GM23338 (cell line): ENCODE measurements around the gene GIGYF2. TPM values are rescaled to one million over a fixed set of nuclear protein-coding genes. Genes with fewer than 3 reads are reported as not detected.

Experiments used
- ATAC-seq: fragments of 200-7000 bp; cut with Tn5 transposase; 3 replicates; pipeline ENCODE4 v1.9.1; 2020
- DNase-seq: peaks from one replicate; pipeline ENCODE4 v3.0.0-alpha.2; 2015; ENCODE audit warnings: low spot score
- H2AFZ ChIP-seq: fragments of 200-600 bp; sonication (generic); 2 replicates; pipeline ENCODE4 v1.8.0; 2016; ENCODE audit warnings: antibody characterized with exemption, mild to moderate bottlenecking, moderate library complexity
- H3F3A ChIP-seq: fragments of 200-600 bp; sonication (generic); replicated peaks from 2 replicates; pipeline ENCODE4 v1.8.0; 2017; ENCODE audit warnings: antibody characterized with exemption, mixed run types, low read depth
- H3K27ac ChIP-seq: fragments of 200-600 bp; sonication (generic); 2 replicates; pipeline ENCODE4 v1.6.1; 2016; ENCODE audit warnings: low read depth
- H3K27me3 ChIP-seq: fragments of 200-600 bp; sonication (generic); 2 replicates; pipeline ENCODE4 v1.8.0; 2016; ENCODE audit warnings: mild to moderate bottlenecking, mixed run types, moderate library complexity; ENCODE audit not compliant: insufficient read depth
- H3K36me3 ChIP-seq: fragments of 200-600 bp; sonication (generic); 2 replicates; pipeline ENCODE4 v1.8.0; 2016; ENCODE audit warnings: mild to moderate bottlenecking; ENCODE audit not compliant: insufficient read depth
- H3K4me1 ChIP-seq: fragments of 200-600 bp; sonication (generic); 2 replicates; pipeline ENCODE4 v1.8.0; 2016; ENCODE audit warnings: mild to moderate bottlenecking, moderate library complexity; ENCODE audit not compliant: insufficient read depth
- H3K4me2 ChIP-seq: fragments of 200-600 bp; sonication (generic); 2 replicates; pipeline ENCODE4 v1.7.1; 2017; ENCODE audit warnings: mixed run types
- H3K4me3 ChIP-seq: fragments of 200-600 bp; sonication (generic); 2 replicates; pipeline ENCODE4 v1.6.1; 2016; ENCODE audit warnings: mixed run types
- H3K79me2 ChIP-seq: fragments of 200-600 bp; sonication (generic); replicated peaks from 2 replicates; pipeline ENCODE4 v1.8.0; 2017; ENCODE audit warnings: mild to moderate bottlenecking; ENCODE audit not compliant: insufficient read depth
- H3K9me2 ChIP-seq: fragments of 200-600 bp; sonication (generic); 2 replicates; pipeline ENCODE4 v1.8.0; 2017; ENCODE audit not compliant: insufficient read depth
- H4K20me1 ChIP-seq: fragments of 200-600 bp; sonication (generic); replicated peaks from 2 replicates; pipeline ENCODE4 v1.8.0; 2017; ENCODE audit warnings: mild to moderate bottlenecking; ENCODE audit not compliant: insufficient read depth
- H3K27ac Mint-ChIP-seq: 2 replicates; pipeline ENCODE4 v1.8.0; 2020; ENCODE audit warnings: inconsistent platforms, mild to moderate bottlenecking, moderate library complexity, mixed read lengths
- H3K27me3 Mint-ChIP-seq: 3 replicates; pipeline ENCODE4 v1.8.0; 2022; ENCODE audit warnings: low read depth, mild to moderate bottlenecking, moderate library complexity, mixed read lengths, inconsistent platforms; ENCODE audit not compliant: insufficient read depth, poor library complexity
- H3K36me3 Mint-ChIP-seq: 3 replicates; pipeline ENCODE4 v1.8.0; 2021; ENCODE audit warnings: low read depth, mild to moderate bottlenecking, inconsistent platforms, moderate library complexity, mixed read lengths
- H3K4me1 Mint-ChIP-seq: 3 replicates; pipeline ENCODE4 v1.8.0; 2020; ENCODE audit warnings: mild to moderate bottlenecking, inconsistent platforms, mixed read lengths
- H3K4me3 Mint-ChIP-seq: 3 replicates; pipeline ENCODE4 v1.8.0; 2021; ENCODE audit warnings: moderate library complexity, mild to moderate bottlenecking, inconsistent platforms, mixed read lengths
- H3K9me3 Mint-ChIP-seq: 3 replicates; pipeline ENCODE4 v1.8.0; 2020; ENCODE audit warnings: moderate library complexity, mild to moderate bottlenecking, inconsistent platforms, mixed read lengths
- EZH2 ChIP-seq: fragments of 200-600 bp; sonication (generic); IDR thresholded peaks from one replicate; pipeline ENCODE4 v1.8.0; 2017; ENCODE audit warnings: antibody characterized with exemption, mild to moderate bottlenecking, low read depth; ENCODE audit not compliant: unreplicated experiment
- EZH2phosphoT487 ChIP-seq: fragments of 200-600 bp; sonication (generic); IDR thresholded peaks from one replicate; pipeline ENCODE4 v1.8.1; 2018; ENCODE audit warnings: antibody characterized with exemption; ENCODE audit not compliant: unreplicated experiment
- JUNB ChIP-seq: IDR thresholded peaks from one replicate; pipeline ENCODE4 v1.6.1; 2016; ENCODE audit warnings: antibody characterized with exemption; ENCODE audit not compliant: unreplicated experiment
- NANOG ChIP-seq: IDR thresholded peaks from 2 replicates; pipeline ENCODE4 v1.6.1; 2016; ENCODE audit warnings: antibody characterized with exemption, borderline replicate concordance
- STAT1 ChIP-seq: IDR thresholded peaks from one replicate; pipeline ENCODE4 v1.6.1; 2016; ENCODE audit warnings: antibody characterized with exemption; ENCODE audit not compliant: unreplicated experiment
- polyA plus RNA-seq: library from polyadenylated mRNA; unstranded; fragments of >200 nt; fragmentation: Nextera tagmentation; extraction: Ambion mirVana; gene quantifications from 2 replicates; pipeline ENCODE4 v1.2.1, GENCODE V29; 2016
- total RNA-seq: library from RNA; depleted of rRNA; stranded (reverse); fragments of >200 nt; shearing (Covaris generic); gene quantifications from 2 replicates; pipeline ENCODE4 v1.2.3, GENCODE V29; 2014
- TF ChIP-seq, protein P1 (sequence below): IDR thresholded peaks from one replicate; pipeline ENCODE4 v1.6.1; 2018; ENCODE audit warnings: antibody characterized with exemption; ENCODE audit not compliant: unreplicated experiment
- TF ChIP-seq, protein P2 (sequence below): fragments of 250-450 bp; sonication (Bioruptor Pico); IDR thresholded peaks from 2 replicates; pipeline ENCODE4 v1.5.0; 2020; ENCODE audit warnings: mild to moderate bottlenecking, moderate library complexity

The GIGYF2 gene
- total and polyA plus RNA-seq, 2 experiments from 2014 or later = 48.9 to 104 TPM

GRCh38 chr2:232882505-232883115 lies 185.5 kb downstream of the GIGYF2 start (continued):
- TF ChIP-seq, protein P1, sequence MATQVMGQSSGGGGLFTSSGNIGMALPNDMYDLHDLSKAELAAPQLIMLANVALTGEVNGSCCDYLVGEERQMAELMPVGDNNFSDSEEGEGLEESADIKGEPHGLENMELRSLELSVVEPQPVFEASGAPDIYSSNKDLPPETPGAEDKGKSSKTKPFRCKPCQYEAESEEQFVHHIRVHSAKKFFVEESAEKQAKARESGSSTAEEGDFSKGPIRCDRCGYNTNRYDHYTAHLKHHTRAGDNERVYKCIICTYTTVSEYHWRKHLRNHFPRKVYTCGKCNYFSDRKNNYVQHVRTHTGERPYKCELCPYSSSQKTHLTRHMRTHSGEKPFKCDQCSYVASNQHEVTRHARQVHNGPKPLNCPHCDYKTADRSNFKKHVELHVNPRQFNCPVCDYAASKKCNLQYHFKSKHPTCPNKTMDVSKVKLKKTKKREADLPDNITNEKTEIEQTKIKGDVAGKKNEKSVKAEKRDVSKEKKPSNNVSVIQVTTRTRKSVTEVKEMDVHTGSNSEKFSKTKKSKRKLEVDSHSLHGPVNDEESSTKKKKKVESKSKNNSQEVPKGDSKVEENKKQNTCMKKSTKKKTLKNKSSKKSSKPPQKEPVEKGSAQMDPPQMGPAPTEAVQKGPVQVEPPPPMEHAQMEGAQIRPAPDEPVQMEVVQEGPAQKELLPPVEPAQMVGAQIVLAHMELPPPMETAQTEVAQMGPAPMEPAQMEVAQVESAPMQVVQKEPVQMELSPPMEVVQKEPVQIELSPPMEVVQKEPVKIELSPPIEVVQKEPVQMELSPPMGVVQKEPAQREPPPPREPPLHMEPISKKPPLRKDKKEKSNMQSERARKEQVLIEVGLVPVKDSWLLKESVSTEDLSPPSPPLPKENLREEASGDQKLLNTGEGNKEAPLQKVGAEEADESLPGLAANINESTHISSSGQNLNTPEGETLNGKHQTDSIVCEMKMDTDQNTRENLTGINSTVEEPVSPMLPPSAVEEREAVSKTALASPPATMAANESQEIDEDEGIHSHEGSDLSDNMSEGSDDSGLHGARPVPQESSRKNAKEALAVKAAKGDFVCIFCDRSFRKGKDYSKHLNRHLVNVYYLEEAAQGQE = no peak
- TF ChIP-seq EZH2phosphoT487 = no peak
- TF ChIP-seq NANOG = no peak
- no peak for TF ChIP-seq STAT1
- no peak for TF ChIP-seq JUNB
- TF ChIP-seq EZH2 = no peak

DNA sequence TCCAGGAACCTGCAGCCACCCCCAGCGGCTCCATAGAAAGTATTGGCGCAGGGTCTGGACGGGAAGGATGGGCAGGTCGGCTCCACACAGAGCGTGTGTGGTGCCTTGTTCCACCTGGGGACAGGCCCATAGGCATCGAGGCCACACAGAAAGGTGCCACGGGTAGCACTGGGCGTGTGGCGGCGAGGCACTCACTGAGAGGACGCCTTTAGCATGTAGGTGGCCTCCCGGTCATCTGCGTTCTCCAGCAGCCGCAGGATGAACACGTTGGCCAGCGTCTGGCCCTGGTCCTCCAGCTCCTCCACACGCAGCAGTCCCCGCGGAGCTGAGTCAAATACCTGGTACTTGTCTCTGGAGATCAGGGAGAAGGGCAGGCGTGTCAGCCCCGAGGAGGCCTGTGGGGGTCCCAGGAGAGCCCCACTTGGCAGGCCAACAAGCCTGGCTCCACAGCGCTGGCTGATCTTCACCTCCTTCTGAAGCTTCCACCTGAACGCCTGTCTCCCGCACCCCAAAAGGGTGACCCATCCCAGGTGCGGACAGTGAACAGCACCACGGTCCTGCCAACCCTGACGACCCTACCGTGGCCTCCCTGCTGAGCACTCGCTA lies 186.1 kb downstream of the GIGYF2 start:
- Mint-ChIP-seq H3K27ac (no peak overlapping the region), H3K36me3 (no peaks in the 10 kb centered on the region), H3K4me1 (peaks cover 13% of the 10 kb centered on the region; the same call in 2 of the 3 replicates), H3K9me3 (no peaks in the 10 kb centered on the region), H3K4me3 (no peak overlapping the region), H3K27me3 (peaks cover 4% of the 10 kb centered on the region)
- Histone ChIP-seq H4K20me1 (no peaks in the 10 kb centered on the region), H3K79me2 (no peaks in the 10 kb centered on the region), H3K4me3 (no peak overlapping the region), H3K4me2 (no peak overlapping the region), H3K9me2 (no peaks in the 10 kb centered on the region), H2AFZ (no peak overlapping the region), H3K36me3 (no peaks in the 10 kb centered on the region), H3K27ac (no peak overlapping the region), H3K27me3 (peaks cover 4% of the 10 kb centered on the region; the same call in 1 of the 2 replicates), H3K4me1 (0 out of 2 replicates have a peak, but pooled peaks cover 3% of the 10 kb centered on the region), H3F3A (no peaks in the 10 kb centered on the region; the same call in 1 of the 2 replicates)
- TF ChIP-seq, protein P2, sequence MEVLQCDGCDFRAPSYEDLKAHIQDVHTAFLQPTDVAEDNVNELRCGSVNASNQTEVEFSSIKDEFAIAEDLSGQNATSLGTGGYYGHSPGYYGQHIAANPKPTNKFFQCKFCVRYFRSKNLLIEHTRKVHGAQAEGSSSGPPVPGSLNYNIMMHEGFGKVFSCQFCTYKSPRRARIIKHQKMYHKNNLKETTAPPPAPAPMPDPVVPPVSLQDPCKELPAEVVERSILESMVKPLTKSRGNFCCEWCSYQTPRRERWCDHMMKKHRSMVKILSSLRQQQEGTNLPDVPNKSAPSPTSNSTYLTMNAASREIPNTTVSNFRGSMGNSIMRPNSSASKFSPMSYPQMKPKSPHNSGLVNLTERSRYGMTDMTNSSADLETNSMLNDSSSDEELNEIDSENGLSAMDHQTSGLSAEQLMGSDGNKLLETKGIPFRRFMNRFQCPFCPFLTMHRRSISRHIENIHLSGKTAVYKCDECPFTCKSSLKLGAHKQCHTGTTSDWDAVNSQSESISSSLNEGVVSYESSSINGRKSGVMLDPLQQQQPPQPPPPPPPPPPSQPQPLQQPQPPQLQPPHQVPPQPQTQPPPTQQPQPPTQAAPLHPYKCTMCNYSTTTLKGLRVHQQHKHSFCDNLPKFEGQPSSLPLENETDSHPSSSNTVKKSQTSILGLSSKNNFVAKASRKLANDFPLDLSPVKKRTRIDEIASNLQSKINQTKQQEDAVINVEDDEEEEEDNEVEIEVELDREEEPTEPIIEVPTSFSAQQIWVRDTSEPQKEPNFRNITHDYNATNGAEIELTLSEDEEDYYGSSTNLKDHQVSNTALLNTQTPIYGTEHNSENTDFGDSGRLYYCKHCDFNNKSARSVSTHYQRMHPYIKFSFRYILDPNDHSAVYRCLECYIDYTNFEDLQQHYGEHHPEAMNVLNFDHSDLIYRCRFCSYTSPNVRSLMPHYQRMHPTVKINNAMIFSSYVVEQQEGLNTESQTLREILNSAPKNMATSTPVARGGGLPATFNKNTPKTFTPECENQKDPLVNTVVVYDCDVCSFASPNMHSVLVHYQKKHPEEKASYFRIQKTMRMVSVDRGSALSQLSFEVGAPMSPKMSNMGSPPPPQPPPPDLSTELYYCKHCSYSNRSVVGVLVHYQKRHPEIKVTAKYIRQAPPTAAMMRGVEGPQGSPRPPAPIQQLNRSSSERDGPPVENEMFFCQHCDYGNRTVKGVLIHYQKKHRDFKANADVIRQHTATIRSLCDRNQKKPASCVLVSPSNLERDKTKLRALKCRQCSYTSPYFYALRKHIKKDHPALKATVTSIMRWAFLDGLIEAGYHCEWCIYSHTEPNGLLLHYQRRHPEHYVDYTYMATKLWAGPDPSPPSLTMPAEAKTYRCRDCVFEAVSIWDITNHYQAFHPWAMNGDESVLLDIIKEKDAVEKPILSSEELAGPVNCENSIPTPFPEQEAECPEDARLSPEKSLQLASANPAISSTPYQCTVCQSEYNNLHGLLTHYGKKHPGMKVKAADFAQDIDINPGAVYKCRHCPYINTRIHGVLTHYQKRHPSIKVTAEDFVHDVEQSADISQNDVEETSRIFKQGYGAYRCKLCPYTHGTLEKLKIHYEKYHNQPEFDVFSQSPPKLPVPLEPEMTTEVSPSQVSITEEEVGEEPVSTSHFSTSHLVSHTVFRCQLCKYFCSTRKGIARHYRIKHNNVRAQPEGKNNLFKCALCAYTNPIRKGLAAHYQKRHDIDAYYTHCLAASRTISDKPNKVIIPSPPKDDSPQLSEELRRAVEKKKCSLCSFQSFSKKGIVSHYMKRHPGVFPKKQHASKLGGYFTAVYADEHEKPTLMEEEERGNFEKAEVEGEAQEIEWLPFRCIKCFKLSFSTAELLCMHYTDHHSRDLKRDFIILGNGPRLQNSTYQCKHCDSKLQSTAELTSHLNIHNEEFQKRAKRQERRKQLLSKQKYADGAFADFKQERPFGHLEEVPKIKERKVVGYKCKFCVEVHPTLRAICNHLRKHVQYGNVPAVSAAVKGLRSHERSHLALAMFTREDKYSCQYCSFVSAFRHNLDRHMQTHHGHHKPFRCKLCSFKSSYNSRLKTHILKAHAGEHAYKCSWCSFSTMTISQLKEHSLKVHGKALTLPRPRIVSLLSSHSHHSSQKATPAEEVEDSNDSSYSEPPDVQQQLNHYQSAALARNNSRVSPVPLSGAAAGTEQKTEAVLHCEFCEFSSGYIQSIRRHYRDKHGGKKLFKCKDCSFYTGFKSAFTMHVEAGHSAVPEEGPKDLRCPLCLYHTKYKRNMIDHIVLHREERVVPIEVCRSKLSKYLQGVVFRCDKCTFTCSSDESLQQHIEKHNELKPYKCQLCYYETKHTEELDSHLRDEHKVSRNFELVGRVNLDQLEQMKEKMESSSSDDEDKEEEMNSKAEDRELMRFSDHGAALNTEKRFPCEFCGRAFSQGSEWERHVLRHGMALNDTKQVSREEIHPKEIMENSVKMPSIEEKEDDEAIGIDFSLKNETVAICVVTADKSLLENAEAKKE (CRISPR knock-in tag) = no peak
- ATAC-seq = no peak
- DNase-seq = no peak
